H1 (cell line): ENCODE measurements around the gene APBA3. TPM values are rescaled to one million over a fixed set of nuclear protein-coding genes. Genes with fewer than 3 reads are reported as not detected.

Source experiments
- JUND ChIP-seq: IDR thresholded peaks from 2 replicates; pipeline ENCODE4 v1.6.1; 2011; ENCODE audit warnings: mild to moderate bottlenecking, improper control_type of control experiment, low read length
- POU5F1 ChIP-seq: IDR thresholded peaks from 2 replicates; pipeline ENCODE4 v1.6.1; 2011; ENCODE audit warnings: low read depth, mild to moderate bottlenecking, low read length, moderate library complexity
- RFX5 ChIP-seq: IDR thresholded peaks from 2 replicates; pipeline ENCODE4 v1.6.1; 2011; ENCODE audit warnings: low read depth, low read length, improper control_type of control experiment, borderline replicate concordance
- TAF1 ChIP-seq: IDR thresholded peaks from 2 replicates; pipeline ENCODE4 v1.6.1; 2011; ENCODE audit warnings: mild to moderate bottlenecking, low read depth, low read length
- polyA plus RNA-seq, 7 experiments: library from polyadenylated mRNA; depleted of rRNA in 3 of 7; stranded (reverse) in 5 of 7; unstranded in 2 of 7; fragments of >200 nt in 5 of 7; fragments of 200-250 nt in 2 of 7; gene quantifications; 1 replicate in 5 of 7; 2 replicates in 1 of 7; 4 replicates in 1 of 7; pipeline versions ENCODE4 v1.2.1 to v1.2.3, GENCODE V29; 2011 to 2013; ENCODE audit warnings: missing spikeins in 2 of 7, mixed read lengths in 2 of 7
- total RNA-seq: library from RNA; stranded (reverse); fragmentation: NEBNext Ultra II Directional; extraction: Animal tissue kit (Norgen Biotek cat#: 25700); gene quantifications from 2 replicates; pipeline ENCODE4 v1.2.1, GENCODE V29; 2021
- TF ChIP-seq, protein P1 (sequence below): IDR thresholded peaks from 2 replicates; pipeline ENCODE4 v1.6.1; 2011; ENCODE audit warnings: low read length, improper control_type of control experiment

APBA3 gene
- total and polyA plus RNA-seq, 2 of the 8 experiments (the other 6 are each of a cell fraction or from before 2014, with no cell fraction given), result 21.4 to 36.9 TPM

DNA sequence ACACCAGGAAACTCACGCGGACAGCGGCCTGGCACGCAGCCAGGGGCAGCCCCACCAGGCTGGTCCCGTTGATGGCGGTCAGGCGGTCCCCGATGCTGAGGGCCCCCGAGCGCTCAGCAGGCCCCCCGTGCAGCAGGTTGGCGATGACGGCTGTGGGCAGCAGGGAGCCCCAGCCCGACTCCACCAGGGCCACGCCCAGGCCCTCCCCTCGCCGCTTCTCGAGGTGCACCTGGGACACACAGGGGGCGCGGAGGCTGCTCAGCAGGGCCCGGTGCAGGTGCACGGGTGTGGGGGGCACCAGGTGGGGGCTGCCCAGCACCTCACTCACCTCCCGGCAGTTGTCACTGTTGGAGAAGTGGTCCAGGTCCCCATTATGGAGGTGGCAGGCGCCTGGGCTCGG lies 9.0 kb downstream of the APBA3 start (continued):
- TF ChIP-seq, protein P1, sequence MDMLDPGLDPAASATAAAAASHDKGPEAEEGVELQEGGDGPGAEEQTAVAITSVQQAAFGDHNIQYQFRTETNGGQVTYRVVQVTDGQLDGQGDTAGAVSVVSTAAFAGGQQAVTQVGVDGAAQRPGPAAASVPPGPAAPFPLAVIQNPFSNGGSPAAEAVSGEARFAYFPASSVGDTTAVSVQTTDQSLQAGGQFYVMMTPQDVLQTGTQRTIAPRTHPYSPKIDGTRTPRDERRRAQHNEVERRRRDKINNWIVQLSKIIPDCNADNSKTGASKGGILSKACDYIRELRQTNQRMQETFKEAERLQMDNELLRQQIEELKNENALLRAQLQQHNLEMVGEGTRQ, result no peak
- TF ChIP-seq JUND (no peak), RFX5 (no peak), POU5F1 (no peak), TAF1 (no peak)
